Epithelial cell of esophagus (primary cell): ENCODE results near the gene ROBO3.

ENCODE experiments used
- DNase-seq: peaks from one replicate; pipeline ENCODE4 v3.0.0; 2010; ENCODE audit warnings: low read depth
- H3K4me3 ChIP-seq: 2 replicates; pipeline ENCODE4 v1.5.1; 2011; ENCODE audit warnings: mild to moderate bottlenecking, low read length, control low read depth
- TF ChIP-seq, protein P1 (sequence below): IDR thresholded peaks from 2 replicates; pipeline ENCODE4 v1.5.1; 2011; ENCODE audit warnings: low read depth, mild to moderate bottlenecking, low read length, control low read depth, inconsistent platforms; ENCODE audit not compliant: insufficient read depth; ENCODE audit errors: missing control alignments

ROBO3 gene

DNA sequence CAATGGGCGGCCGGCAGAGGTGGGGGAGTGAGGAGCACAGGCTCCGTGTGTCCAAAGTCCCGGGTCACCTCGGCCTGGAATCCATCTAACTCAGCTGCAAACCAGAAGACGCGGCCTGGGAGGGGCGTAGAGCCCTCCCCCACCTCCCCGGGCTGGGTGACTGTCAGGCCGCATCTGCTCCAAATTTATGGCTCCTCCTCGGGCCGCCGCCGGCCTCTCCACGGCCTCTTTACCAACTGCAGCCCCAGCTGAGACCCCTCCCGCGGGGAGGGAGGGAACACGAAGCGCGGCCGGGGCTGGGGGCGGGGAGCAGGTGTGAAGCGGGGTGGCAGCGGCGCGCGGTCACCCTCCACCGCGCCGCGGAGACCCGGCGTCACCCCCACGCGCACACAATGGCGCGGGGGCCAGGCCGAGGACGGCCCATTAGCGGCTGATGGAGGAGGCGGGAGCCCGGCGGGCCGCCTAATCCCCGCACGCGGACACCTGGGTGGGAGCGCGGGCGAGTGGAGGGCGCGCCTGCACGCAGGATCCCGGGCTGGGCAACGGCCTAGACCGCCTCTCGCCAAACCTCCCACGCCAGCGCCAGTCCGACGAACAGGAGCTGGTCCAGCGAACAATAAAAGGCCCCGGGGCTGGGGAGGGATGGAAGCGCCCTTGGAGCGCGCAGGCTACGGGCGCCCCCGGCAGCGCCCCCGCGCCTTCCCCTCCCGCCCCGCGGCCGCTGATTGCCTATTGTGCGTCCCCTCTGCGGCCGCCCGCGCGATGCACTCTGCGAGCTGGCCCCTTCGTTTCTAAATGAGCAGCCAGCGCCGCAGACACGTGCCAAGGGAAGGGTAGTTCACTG, 25.9 kb upstream of the ROBO3 start:
- DNase-seq, result no peak
- TF ChIP-seq, protein P1, sequence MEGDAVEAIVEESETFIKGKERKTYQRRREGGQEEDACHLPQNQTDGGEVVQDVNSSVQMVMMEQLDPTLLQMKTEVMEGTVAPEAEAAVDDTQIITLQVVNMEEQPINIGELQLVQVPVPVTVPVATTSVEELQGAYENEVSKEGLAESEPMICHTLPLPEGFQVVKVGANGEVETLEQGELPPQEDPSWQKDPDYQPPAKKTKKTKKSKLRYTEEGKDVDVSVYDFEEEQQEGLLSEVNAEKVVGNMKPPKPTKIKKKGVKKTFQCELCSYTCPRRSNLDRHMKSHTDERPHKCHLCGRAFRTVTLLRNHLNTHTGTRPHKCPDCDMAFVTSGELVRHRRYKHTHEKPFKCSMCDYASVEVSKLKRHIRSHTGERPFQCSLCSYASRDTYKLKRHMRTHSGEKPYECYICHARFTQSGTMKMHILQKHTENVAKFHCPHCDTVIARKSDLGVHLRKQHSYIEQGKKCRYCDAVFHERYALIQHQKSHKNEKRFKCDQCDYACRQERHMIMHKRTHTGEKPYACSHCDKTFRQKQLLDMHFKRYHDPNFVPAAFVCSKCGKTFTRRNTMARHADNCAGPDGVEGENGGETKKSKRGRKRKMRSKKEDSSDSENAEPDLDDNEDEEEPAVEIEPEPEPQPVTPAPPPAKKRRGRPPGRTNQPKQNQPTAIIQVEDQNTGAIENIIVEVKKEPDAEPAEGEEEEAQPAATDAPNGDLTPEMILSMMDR, result no peak
- H3K4me3 ChIP-seq, result no peak overlapping the region

DNA sequence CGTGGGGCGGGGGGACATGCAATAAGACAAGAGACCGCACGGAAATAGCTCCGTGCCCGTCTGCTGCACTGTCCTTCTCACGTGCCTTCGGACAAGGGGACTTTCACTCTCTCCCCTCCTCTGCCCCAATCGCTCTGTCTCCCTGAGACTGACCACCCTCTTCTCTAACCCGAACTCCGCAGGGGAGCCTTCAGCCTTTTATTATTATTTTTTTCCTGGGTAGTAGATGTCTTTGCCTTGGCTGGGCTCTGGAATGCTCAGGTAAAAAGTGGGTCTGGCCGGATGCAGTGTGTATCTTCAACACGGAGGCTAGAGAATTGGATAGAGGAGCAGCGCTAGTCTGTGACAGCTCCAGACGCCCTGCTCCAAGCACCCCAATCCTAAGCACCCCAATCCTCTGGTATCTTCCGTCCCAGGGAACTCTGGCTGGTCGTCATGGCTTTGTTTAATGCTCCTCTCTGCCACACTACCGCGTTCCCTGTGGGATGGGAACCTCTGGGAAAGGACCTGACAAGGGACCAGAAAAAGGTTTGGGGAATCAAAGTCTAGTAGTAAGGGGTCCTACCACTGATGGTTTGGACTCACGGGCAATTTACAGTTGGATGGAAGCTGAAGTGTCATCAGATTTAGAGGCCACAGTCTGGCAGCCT, 25.1 kb upstream of the ROBO3 start:
- TF ChIP-seq, protein P1, result no peak
- DNase-seq, result no peak
- no peak overlapping the region for H3K4me3 ChIP-seq

DNA sequence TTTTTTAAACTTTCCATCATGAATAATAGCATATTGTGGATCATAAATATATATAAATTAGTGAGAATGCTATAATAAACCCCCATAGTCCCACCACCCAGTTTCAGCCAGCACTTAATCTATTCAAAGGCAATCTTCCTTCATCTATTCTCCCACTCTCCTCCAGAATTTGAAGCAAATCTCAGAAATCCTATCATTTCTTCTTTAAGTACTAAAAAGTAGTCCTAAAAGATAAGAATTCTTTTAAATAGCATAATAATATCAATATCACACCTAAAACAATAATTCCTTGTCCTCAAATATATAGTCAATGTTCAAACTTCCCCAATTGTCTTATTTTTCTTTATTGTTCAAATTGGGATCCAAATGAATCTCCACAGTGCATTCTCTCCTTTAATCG, 24.6 kb upstream of the ROBO3 start:
- H3K4me3 ChIP-seq, result no peak overlapping the region
- TF ChIP-seq, protein P1, result no peak
- no peak for DNase-seq

DNA sequence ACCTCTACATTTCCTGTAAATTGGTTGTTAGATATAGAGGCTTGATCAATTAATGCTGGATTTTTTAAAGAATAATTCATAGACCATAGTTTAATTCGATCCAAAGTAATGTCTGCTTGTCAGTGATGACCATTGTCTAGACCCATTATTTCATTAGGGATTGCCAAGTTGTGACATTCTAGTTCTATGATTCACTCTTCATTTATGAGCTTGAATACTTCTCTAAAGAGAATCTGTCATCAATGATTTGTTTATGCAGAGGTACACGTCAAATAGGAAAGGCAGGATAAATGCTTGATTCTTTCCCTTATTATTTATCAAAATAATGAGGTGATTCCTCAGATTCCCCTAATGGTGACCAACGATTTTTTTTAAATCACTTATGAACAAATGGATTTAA, 24.0 kb upstream of the ROBO3 start:
- peak; percentile 63 for DNase-seq
- TF ChIP-seq, protein P1, result no peak
- H3K4me3 ChIP-seq, result no peak overlapping the region

DNA sequence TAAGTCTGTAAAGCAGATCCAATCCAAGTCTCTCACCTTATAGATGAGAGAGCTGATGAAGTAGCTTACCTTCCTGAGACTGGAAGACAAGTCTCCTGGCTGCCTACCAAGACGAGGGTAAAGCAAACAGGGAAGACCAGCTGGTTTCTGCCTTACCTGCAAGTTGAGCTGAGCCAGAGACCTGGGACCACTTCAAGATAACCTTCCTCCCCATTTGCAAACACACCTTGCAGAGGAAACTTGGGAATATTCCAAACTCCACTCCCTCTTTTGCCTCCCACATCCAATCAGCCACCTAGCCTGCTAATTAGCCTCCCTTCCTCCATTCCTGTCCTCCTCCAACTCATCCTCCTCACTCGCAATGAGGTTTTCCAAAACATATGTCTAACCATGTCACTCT, 23.4 kb upstream of the ROBO3 start:
- DNase-seq, result no peak
- TF ChIP-seq, protein P1, result no peak
- no peak overlapping the region for H3K4me3 ChIP-seq

DNA sequence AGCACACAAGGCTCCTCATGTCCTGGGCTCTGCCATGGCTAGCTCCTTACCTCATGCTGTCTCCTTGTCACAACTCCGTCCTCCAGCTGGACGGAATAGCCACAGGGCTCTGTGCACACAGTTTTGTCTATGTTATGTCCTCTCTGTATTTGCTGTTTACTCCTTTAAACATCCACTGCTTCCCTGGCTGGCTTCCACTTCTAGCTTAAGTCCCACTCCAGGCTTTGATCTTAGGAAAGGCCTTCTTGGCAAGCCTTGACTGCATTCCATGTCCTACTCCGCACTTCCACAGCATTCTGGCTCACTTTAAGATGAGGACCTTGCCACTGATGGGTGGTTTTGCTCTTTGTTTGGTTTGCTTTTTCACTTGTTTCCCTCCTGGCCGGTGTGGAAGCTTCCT, 22.9 kb upstream of the ROBO3 start:
- TF ChIP-seq, protein P1, result no peak
- no peak overlapping the region for H3K4me3 ChIP-seq

More for the DNA sequence above, 22.9 kb upstream of the ROBO3 start:
- DNase-seq, result no peak
